Right renal pelvis (tissue), 4 donors: ENCODE data around the gene CAMK1G. TPM values are rescaled to one million over a fixed set of nuclear protein-coding genes. Genes with fewer than 3 reads are reported as not detected.

Experiments
- DNase-seq, 4 donors: peaks; one replicate each; pipeline ENCODE4 v3.0.0-alpha.2; 2013; ENCODE audit warnings: low read depth in 4 of 4, low spot score in 3 of 4, missing footprints in 1 of 4
- polyA plus RNA-seq, 4 donors: library from polyadenylated mRNA; unstranded; fragments of 120-200 nt; gene quantifications; one replicate each; pipeline ENCODE4 v1.2.1, GENCODE V29; 2013; ENCODE audit not compliant: insufficient read length in 4 of 4

CAMK1G gene
- polyA plus RNA-seq, 4 donors, result 5.4 to 6.6 (median 6.2) TPM

- DNase-seq, result no peak
Measured at GRCh38 chr1:209618291-209618690, 34.8 kb downstream of the CAMK1G start.

- no peak for DNase-seq
Measured at GRCh38 chr1:209618756-209619420, 35.4 kb downstream of the CAMK1G start.

GRCh38 chr1:209619696-209620486 is 36.4 kb downstream of the CAMK1G start:
- DNase-seq, result no peak

- DNase-seq, result no peak
Measured at GRCh38 chr1:209620487-209620884, 37.0 kb downstream of the CAMK1G start.

- DNase-seq, result no peak
Measured at GRCh38 chr1:209621286-209621685, 37.8 kb downstream of the CAMK1G start.

GRCh38 chr1:209621741-209622655 is 38.5 kb downstream of the CAMK1G start:
- no peak for DNase-seq

GRCh38 chr1:209622841-209623829 is 39.6 kb downstream of the CAMK1G start:
- no peak for DNase-seq

- DNase-seq, result no peak
Measured at GRCh38 chr1:209624558-209625549, 41.3 kb downstream of the CAMK1G start.

GRCh38 chr1:209625791-209626285 is 42.3 kb downstream of the CAMK1G start:
- DNase-seq, result no peak

GRCh38 chr1:209626346-209627026 is 43.0 kb downstream of the CAMK1G start:
- no peak for DNase-seq

- DNase-seq, result no peak
Measured at GRCh38 chr1:209627027-209627731, 43.7 kb downstream of the CAMK1G start.

GRCh38 chr1:209627732-209628196 is 44.2 kb downstream of the CAMK1G start:
- DNase-seq, result peak in 3 of 4 donors; percentile 65 to 71 (median 65)

GRCh38 chr1:209628618-209629299 is 45.2 kb downstream of the CAMK1G start:
- DNase-seq, result no peak

GRCh38 chr1:209629621-209630382 is 46.3 kb downstream of the CAMK1G start:
- DNase-seq, result no peak

GRCh38 chr1:209630383-209631225 is 47.1 kb downstream of the CAMK1G start:
- DNase-seq, result no peak
